Measurements from ENCODE around the gene ABCC11. TPM values are rescaled to one million over a fixed set of nuclear protein-coding genes. Genes with fewer than 3 reads are reported as not detected.
A peak's percentile ranks its signal among the peaks of the same experiment; 100 is the strongest.

The ABCC11 gene
- total and polyA plus RNA-seq, 2 of the 13 experiments (the other 11 are each of a cell fraction or from before 2014, with no cell fraction given) = 1.0 to 1.4 TPM

DNA sequence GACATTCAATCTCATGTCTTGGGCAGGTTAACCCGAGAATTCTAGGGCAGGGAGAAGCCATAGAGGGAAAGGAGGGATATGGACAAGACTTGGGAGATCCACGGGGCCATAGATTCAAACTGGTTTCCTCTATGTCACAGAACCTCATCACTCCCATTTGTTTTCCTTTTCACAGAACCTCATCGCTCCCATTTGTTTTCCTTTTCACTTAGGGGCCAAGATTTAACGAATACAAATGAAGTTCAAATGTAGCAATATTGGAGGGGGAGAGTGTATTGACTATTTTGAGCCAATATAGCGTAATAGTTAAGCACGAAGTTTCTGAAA is 42.6 kb downstream of the ABCC11 start (continued):
- TF ChIP-seq, protein P1, sequence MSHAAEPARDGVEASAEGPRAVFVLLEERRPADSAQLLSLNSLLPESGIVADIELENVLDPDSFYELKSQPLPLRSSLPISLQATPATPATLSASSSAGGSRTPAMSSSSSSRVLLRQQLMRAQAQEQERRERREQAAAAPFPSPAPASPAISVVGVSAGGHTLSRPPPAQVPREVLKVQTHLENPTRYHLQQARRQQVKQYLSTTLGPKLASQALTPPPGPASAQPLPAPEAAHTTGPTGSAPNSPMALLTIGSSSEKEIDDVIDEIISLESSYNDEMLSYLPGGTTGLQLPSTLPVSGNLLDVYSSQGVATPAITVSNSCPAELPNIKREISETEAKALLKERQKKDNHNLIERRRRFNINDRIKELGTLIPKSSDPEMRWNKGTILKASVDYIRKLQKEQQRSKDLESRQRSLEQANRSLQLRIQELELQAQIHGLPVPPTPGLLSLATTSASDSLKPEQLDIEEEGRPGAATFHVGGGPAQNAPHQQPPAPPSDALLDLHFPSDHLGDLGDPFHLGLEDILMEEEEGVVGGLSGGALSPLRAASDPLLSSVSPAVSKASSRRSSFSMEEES (CRISPR knock-in tag; IDR thresholded peaks at IDR 0.05) = 0 out of 2 replicates have a peak, but pooled peaks have one; percentile 1
- TF ChIP-seq, protein P2, sequence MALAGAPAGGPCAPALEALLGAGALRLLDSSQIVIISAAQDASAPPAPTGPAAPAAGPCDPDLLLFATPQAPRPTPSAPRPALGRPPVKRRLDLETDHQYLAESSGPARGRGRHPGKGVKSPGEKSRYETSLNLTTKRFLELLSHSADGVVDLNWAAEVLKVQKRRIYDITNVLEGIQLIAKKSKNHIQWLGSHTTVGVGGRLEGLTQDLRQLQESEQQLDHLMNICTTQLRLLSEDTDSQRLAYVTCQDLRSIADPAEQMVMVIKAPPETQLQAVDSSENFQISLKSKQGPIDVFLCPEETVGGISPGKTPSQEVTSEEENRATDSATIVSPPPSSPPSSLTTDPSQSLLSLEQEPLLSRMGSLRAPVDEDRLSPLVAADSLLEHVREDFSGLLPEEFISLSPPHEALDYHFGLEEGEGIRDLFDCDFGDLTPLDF (CRISPR knock-in tag; IDR thresholded peaks at IDR 0.05) = no peak
- TF ChIP-seq, protein P3, sequence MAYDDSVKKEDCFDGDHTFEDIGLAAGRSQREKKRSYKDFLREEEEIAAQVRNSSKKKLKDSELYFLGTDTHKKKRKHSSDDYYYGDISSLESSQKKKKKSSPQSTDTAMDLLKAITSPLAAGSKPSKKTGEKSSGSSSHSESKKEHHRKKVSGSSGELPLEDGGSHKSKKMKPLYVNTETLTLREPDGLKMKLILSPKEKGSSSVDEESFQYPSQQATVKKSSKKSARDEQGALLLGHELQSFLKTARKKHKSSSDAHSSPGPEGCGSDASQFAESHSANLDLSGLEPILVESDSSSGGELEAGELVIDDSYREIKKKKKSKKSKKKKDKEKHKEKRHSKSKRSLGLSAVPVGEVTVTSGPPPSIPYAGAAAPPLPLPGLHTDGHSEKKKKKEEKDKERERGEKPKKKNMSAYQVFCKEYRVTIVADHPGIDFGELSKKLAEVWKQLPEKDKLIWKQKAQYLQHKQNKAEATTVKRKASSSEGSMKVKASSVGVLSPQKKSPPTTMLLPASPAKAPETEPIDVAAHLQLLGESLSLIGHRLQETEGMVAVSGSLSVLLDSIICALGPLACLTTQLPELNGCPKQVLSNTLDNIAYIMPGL (CRISPR knock-in tag; IDR thresholded peaks at IDR 0.05; ENCODE audit: borderline replicate concordance in 1 of 2, low read depth in 1 of 2) = 0 out of 4 replicates have a peak, but pooled peaks of 1 of the 2 experiments have one; percentile 4
- TF ChIP-seq, protein P4, sequence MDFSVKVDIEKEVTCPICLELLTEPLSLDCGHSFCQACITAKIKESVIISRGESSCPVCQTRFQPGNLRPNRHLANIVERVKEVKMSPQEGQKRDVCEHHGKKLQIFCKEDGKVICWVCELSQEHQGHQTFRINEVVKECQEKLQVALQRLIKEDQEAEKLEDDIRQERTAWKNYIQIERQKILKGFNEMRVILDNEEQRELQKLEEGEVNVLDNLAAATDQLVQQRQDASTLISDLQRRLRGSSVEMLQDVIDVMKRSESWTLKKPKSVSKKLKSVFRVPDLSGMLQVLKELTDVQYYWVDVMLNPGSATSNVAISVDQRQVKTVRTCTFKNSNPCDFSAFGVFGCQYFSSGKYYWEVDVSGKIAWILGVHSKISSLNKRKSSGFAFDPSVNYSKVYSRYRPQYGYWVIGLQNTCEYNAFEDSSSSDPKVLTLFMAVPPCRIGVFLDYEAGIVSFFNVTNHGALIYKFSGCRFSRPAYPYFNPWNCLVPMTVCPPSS (IDR thresholded peaks at IDR 0.05) = no peak
- TF ChIP-seq, protein P5, sequence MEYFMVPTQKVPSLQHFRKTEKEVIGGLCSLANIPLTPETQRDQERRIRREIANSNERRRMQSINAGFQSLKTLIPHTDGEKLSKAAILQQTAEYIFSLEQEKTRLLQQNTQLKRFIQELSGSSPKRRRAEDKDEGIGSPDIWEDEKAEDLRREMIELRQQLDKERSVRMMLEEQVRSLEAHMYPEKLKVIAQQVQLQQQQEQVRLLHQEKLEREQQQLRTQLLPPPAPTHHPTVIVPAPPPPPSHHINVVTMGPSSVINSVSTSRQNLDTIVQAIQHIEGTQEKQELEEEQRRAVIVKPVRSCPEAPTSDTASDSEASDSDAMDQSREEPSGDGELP (IDR thresholded peaks at IDR 0.05; ENCODE audit: borderline replicate concordance, low read depth) = no peak
- no peak for TF ChIP-seq ZNF605 (CRISPR knock-in tag; IDR thresholded peaks at IDR 0.05)
- no peak for TF ChIP-seq SATB2 (CRISPR knock-in tag; IDR thresholded peaks at IDR 0.05)
- peak; percentile 20; the same call in 1 of the 2 replicates for TF ChIP-seq ATF7-NPFF (CRISPR knock-in tag; IDR thresholded peaks at IDR 0.05; ENCODE audit: low read depth)
- no peak for TF ChIP-seq ZNF777 (CRISPR knock-in tag; IDR thresholded peaks at IDR 0.05)
- peak; percentile 86 for TF ChIP-seq ASH2L (IDR thresholded peaks at IDR 0.05; ENCODE audit: insufficient read length, low read depth, low read length)
- TF ChIP-seq MXD4 (CRISPR knock-in tag; IDR thresholded peaks at IDR 0.05) = no peak; the same call in 1 of the 2 replicates
- TF ChIP-seq, protein P6, sequence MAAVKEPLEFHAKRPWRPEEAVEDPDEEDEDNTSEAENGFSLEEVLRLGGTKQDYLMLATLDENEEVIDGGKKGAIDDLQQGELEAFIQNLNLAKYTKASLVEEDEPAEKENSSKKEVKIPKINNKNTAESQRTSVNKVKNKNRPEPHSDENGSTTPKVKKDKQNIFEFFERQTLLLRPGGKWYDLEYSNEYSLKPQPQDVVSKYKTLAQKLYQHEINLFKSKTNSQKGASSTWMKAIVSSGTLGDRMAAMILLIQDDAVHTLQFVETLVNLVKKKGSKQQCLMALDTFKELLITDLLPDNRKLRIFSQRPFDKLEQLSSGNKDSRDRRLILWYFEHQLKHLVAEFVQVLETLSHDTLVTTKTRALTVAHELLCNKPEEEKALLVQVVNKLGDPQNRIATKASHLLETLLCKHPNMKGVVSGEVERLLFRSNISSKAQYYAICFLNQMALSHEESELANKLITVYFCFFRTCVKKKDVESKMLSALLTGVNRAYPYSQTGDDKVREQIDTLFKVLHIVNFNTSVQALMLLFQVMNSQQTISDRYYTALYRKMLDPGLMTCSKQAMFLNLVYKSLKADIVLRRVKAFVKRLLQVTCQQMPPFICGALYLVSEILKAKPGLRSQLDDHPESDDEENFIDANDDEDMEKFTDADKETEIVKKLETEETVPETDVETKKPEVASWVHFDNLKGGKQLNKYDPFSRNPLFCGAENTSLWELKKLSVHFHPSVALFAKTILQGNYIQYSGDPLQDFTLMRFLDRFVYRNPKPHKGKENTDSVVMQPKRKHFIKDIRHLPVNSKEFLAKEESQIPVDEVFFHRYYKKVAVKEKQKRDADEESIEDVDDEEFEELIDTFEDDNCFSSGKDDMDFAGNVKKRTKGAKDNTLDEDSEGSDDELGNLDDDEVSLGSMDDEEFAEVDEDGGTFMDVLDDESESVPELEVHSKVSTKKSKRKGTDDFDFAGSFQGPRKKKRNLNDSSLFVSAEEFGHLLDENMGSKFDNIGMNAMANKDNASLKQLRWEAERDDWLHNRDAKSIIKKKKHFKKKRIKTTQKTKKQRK (IDR thresholded peaks at IDR 0.05; ENCODE audit: low read length) = no peak
- TF ChIP-seq TSC22D2 (CRISPR knock-in tag; IDR thresholded peaks at IDR 0.05; ENCODE audit: borderline replicate concordance) = no peak
- 0 out of 2 replicates have a peak, but pooled peaks have one; percentile 15 for TF ChIP-seq SAFB2 (CRISPR knock-in tag; IDR thresholded peaks at IDR 0.05; ENCODE audit: borderline replicate concordance, low read depth)
- TF ChIP-seq ZNF749 (CRISPR knock-in tag; IDR thresholded peaks at IDR 0.05; ENCODE audit: borderline replicate concordance) = 0 out of 2 replicates have a peak, but pooled peaks have one; percentile 5
- TF ChIP-seq RFX5 (IDR thresholded peaks at IDR 0.05; ENCODE audit: low read depth, low read length) = no peak

Measured in HepG2 (cell line).